ENCODE results near the gene CYTIP.
"Not testable (repeated sequence)": the region's sequence is repeated elsewhere in the genome, so short reads cannot be mapped to it uniquely, and the experiment has no call there.

Gene CYTIP

DNA sequence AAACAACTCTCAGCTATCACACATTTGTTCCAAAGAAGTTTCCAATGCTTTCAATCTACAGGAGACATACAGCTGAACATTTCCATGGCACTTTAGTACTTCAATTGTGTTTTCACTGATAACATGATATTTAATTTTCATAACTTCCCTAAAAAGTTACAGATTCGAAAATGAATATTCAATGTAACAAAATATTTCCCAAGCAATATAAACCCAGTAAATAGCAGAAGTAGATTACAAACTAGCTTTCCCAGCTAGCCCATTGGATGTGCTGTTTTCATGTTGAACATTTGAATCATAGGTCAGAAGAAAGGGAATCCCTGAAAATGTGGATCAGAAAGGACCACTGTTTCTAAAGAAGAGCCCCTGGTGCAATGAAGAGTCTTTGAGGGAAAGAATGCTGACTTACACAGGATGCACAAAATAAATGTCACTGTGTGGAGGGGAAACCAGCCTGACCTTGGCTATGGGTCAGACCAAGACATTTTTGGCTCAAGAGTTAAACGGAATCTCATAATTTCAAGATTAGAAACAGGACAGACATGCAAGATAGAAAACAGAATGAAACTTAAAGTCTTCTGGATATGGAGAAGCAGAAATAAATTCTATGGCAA, 22.5 kb downstream of the CYTIP start:
- no peak for DNase-seq

DNA sequence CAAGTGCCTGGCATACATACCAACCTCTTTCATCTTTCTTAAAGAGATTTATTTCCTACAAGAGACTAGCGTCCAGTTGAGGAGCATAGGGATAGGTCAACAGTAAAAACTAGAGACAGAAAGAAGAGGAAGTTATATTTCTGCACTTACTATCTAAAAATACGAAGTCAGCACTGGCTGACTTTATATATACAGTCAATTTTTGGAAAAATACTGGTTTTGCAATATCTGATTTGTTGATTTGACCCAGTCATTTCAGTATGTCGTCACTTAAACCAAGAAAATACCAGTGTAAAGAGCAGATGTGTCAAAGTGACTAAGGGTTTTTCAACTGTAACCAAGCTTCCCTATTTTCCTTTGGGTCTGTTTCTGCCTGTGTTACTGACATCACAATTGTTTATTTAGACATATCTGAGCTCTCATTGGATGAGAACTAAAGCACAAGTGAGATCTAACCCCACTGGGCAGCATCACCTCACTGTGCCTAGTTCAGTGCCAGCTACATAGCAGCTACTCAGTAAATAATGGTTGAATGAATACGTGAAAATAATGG, 23.0 kb downstream of the CYTIP start:
- no peak for DNase-seq

DNA sequence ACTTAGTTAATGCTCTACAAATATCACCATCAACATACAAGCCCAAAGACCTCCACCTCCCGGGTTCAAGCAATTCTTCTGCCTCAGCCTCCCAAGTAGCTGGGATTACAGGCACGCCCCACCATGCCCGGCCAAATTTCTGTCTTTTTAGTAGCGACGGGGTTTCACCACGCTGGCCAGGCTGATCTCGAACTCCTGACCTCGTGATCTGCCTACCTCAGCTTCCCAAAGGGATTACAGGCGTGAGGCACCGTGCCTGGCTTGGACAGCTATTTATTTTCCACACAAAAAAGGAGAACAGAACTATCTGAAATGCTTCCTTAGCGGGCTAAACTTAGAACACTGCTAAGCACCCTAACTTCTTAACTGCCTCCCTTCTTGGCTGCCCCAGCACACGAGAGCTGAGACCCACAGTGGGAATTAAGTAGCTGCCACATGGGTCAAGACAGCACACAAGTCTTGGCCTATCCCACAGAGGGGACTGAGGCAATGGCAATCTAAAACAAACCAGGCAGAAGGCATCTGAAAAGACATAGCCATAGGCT, 24.8 kb downstream of the CYTIP start:
- no peak for DNase-seq

DNA sequence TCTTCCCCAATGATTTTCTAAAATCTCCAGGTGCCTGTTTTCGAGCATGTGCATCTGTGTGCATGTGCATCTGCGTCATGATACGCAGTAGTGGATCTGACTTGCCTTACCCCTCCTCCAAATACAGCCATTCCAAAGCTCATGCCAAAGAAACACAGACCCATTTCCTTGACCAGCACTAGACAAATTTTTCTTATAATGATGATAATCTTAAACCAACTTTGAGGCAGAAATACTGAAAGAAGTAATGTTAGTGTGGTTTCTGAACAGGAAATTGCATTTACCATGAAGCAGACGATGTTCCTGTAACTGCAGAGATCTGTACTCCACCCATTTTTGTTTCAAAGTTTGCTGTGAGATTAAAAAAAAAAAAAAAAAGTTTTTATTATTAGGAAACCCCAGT, 25.6 kb downstream of the CYTIP start:
- DNase-seq = no peak

DNA sequence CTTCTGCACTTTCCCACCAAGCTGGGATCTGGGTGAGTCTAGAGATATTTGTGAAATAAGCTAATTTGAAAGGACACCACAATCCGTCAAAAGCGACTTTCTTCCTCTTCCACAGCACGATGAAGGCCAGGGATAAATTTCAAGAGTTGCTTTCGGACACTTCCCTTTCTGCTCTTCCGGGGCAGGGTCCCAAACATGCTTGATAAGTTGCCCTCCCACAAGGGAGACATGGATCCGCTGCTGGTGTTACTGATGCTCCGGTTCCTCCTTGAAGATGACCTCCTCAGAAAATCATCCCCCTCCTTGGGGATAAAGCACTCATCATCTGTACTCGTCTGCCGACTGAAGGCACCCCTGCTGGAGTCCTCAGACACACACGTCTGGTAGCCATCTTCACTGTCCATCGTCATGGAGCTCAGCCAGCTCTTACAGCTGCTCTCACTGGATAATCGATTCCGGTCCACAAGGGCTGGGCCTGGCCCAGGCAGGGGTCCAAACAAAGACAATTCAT, 28.2 kb downstream of the CYTIP start:
- no peak for DNase-seq

DNA sequence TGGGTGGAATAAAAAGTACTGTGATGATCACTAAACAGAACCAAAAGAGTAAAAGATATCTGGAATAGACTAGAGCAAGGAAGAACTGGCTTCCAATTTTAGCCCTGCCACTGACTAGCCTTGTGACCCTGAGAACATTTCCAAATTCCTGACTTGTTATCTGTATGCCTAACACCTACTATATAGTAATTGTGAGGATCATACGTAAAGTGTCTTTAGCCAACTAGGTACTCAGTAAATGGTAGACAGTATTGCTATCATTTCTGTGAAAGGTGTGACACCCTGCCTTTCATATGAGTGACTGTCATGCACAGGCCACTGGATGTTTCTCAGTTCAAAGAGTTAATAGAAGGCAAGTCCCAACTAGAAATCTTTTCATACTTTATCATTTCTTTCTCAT, 29.8 kb downstream of the CYTIP start:
- DNase-seq = no peak

DNA sequence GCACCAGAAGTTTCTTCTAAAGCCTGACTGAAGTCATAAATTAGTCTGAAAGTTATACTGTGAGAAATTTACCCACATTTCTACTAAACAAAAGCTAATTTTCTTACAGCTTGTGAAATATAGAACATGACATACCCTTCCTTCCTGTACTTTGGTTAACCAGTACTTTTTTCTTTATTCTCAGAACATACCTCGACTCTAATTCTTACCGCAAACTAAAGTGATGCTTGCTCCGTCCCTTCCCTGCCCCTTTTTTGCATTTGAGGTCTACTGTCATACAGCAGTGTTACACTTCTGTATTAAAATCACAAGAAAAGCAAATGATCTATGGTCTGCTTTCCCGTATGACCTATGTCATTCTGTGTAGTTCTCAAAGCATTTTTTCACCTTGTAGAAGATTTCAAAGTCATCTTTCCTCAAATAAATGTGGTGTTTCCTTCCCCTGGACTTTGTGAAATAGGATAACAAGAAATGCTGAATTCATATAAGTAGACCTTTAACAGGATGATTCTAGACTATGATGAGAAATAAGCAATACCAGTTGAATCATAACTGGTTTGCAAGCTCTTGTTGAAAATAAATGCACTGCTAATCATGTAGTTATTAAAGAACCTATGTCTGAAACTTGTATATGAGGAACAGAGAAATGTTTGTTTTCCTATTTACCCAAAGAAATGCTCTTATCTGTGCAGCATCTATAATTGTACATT, 30.4 kb downstream of the CYTIP start:
- DNase-seq = no peak

DNA sequence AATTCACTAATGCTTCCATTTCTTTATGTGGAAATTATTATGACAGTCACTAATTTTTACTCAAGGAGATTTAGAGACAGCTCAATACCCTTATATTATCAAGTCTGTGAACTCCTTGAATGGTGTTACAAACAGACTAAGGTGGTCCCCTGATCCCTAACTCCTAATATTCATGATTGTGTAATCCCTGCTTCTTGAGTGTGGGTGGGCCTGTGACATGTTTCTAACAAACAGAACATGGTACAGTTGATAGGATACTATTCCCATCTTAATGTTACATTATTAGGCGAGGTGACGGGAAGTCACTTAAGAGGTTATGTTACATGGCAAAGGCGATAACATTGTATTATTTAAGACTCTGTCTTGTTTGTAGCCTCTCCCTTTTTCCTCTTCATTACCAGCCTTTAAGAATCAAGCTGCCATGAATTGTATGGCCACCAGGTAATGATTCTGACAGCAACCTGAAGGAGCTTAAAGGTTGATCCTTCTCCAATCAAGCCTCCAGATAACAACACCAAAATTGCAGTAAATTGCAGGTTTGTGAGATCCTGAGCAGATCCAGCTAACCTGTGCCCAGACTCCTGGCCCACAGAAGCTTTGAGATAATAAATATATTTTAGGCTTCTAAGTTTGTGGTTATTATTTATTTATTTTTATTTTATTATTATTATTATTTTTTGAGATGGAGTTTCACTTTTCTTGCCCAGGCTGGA, 32.1 kb downstream of the CYTIP start:
- no peak for DNase-seq

DNA sequence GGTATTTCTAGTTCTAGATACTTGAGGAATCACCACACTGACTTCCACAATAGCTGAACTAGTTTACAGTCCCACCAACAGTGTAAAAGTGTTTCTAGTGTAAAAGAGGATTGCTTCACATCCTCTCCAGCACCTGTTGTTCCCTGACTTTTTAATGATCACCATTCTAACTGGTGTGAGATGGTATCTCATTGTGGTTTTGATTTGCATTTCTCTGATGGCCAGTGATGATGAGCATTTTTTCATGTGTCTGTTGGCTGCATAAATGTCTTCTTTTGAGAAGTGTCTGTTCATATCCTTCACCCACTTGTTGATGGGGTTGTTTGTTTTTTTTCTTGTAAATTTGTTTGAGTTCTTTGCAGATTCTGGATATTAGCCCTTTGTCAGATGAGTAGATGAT, 38.5 kb downstream of the CYTIP start:
- not testable (repeated sequence) for DNase-seq

DNA sequence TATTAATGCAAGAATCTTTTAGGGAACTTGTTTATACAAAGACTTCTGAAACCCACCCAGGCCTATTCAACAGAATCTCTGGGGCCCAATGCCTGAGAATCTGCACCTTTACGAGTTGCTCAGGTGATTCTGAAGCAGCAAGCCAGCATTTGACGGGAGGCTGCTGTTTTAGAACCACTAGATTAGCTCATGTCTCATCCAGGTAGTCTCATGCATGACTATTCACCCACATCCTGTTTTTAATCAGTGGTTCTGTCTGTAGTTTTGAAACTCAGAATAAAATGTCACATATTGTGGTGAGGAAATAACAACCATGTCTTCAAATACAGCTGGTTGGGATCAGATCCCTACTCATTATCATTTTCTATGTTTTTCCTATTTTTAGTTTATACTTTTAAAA, 39.5 kb downstream of the CYTIP start:
- no peak for DNase-seq

DNA sequence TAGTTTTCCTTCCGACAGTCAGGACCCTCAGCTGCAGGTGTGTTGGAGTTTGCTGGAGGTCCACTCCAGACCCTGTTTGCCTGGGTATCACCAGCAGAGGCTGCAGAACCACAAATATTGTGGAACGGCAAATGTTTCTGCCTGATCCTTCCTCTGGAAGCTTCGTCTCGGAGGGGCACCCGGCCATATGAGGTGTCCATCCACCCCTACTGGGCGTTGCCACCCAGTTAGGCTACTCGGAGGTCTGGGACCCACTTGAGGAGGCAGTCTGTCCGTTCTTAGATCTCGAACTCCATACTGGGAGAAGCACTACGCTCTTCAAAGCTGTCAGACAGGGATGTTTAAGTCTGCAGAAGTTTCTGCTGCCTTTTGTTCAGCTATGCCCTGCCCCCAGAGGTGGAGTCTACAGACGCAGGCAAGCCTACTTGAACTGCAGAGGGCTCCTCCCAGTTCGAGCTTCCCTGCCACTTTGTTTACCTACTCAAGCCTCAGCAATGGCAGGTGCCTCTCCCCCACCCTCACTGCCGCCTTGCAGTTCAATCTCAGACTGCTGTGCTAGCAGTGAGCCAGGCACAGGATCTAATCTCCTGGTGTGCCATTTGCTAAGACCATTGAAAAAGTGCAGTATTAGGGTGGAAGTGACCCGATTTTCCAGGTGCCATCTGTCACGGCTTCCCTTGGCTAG, 40.9 kb downstream of the CYTIP start:
- not testable (repeated sequence) for DNase-seq

DNA sequence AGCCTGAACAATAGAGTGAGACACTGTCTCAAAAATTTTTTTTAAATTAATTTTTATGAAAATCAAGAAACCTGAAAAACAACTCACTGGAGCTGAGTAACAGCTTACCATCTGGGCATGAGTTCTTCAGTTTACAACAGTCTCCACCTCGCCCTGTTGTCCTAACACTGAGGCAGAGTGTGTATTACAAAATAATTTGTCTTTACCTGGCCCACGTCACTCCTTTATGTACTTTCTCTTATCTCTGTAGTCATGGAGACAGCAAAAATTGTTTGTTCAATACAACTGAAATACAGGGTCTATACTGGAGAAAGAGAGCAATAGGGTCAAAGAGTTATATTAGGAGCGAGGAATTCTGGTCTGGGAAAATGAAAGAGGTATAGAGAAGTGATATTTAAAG, 48.1 kb downstream of the CYTIP start:
- no peak for DNase-seq

DNA sequence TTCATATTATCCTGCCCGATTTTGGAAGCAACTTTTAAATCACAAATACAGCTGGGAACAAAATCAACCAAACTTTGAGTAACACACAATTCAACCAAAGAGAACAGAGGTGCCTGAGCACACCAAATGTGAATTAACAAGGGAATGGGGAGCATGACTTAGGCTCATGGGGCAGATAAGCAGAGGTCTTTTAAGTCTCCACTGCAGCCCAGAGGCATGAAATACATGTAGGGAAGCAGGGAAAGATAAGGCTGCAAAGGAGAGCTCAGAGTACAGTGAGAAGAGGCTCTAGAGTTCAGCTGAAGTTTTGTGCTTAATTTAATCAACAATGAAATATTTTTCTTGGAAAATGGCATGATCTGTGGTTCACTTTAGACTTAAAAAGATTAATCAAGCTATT, 49.0 kb downstream of the CYTIP start:
- DNase-seq = no peak

DNA sequence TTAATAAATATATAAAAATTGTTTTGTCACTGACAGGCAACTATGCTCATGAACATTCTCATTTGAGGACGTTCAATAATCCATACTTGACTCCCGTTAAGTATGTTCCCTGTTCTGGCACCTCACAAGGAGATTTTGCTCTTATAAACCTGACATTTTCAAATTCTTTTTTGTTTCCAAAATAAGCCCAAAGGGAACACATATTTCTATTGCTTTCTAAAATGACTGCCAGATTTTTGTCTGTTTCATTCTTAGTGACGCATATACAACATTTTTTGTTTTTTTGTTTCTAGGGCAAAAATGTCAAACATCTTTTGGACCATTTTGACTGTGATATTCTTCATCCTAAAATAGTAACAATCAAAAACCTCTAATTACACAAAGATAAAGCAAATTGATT, 50.5 kb downstream of the CYTIP start:
- DNase-seq = no peak

DNA sequence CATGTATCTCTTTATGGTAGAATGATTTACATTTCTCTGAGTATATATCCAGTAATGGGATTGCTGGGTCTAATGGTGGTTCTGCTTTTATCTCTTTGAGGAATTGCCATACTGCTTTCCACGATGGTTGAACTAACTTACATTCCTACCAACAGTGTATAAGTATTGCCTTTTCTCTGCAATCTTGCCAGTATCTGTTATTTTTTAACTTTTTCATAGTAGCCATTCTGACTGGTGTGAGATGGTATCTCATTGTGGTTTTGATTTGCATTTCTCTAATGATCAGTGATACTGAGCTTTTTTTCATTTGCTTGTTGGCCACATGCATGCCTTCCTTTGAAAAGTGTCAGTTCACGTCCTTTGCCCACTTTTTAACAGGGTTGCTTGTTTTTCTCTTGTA, 55.1 kb downstream of the CYTIP start:
- no peak for DNase-seq

DNA sequence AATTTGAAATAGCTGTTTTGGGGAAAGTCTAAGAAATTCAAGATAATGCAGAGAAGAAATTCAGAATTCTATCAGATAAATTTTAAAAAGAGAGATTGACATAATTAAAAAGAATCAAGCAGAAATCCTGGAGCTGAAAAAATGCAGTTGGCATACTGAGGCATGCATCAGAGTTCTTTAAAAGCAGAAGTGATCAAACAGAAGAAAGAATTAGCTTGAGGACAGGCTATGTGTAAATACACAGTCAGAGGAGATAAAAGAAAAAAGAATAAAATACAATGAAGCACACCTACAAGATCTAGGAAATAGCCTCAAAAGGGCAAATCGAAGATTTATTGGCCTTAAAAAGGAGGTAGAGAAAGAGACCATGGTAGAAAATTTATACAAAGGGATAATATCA, 57.1 kb downstream of the CYTIP start:
- DNase-seq = no peak

DNA sequence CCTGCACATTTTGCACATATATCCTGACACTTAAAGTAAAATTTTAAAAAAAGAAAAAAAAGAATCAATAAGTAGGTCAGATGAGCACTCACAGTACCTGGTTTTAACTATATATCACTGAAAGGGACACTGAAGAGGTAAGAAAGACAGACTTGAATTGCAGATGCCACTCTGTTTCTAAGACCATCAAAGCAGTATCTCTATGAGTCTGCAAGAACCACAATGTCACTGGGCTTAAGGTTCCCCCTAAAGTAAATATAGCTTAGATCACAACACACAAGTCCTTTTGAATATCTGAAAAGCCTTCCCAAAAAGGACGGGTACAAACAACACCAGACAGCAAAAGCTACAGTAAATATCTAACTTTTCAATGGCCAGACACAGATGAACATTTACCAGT, 57.6 kb downstream of the CYTIP start:
- DNase-seq = no peak

DNA sequence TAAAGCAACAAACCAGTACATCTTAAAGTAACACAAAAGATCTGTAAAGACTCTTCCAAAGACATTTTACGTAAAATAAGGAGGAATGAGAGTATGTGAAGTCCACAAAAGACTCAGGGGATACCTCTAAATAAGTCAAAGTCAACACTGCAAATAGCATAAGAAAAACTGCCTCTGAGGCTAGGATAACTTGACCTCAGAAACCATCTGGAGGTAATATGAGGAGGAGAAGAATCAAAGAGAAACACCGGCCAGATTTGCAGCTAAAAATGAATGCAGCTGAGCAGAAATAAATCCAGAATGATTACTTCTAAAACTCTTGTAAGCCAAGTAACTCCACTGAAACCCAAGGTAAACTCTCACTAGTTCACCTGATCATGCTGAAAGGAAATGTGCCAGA, 66.0 kb downstream of the CYTIP start:
- DNase-seq = no peak

DNA sequence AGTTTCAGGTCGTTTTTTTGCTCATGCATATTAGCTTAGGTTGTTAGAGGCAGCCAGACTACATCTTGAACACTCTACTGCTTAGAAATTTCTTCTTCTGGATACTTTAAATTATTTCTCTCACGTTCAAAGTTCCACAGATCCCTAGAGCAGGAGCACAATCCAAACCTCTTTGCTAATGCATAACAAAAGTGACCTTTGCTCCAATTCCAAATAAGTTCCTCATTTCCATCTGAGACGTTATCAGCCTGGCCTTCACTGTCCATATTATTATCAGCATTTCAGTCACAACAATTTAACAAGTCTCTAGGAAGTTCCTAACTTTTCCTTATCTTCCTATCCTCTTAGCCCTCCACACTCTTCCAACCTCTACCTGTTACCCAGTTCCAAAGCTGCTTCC, 67.8 kb downstream of the CYTIP start:
- no peak for DNase-seq

DNA sequence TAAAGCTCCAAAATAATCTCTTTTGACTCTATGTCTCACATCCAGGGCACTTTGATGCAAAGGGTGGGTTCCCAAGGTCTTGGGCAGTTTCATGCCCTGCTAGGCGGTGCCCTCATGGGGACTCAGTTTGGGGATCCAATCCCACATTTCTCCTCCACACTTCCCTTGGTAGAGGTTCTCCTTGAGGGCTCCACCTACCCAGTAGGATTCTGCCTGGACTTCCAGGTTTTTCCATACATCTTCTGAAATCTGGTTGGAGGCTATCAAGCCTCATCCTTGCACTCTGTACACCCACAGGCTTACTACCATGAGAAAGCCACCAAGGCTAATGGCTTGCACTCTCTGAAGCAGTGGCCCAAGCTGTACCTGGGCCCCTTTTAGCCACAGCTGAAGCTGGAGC, 68.5 kb downstream of the CYTIP start:
- DNase-seq = no peak

DNA sequence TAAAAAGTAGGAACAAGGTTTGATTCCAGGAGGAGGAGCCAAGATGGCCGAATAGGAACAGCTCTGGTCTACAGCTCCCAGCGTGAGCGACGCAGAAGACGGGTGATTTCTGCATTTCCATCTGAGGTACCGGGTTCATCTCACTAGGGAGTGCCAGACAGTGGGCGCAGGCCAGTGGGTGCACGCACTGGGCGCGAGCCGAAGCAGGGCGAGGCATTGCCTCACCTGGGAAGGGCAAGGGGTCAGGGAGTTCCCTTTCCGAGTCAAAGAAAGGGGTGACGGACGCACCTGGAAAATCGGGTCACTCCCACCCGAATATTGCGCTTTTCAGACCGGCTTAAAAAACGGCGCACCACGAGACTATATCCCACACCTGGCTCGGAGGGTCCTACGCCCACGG, 75.4 kb downstream of the CYTIP start:
- not testable (repeated sequence) for DNase-seq

DNA sequence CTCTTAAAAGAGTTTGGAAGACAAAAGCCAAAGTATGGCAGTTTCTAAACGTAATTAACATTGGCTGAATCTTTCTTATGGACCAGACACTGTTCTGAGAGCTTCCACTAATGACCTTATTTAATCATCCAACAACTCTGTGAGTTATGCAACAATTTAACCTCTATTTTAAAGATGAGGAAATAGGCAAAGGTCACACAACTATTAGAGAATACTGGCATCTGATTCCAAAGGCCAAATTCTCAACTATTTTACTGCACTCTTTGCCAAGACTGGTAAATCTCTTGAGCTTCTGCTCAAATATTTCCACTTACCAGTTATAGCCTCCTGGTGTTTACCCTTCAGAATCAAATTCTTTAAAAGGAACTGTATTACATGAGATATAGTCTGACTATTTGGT, 76.2 kb downstream of the CYTIP start:
- DNase-seq = no peak
